Measurements from ENCODE around the gene SPDYE11. TPM values are rescaled to one million over a fixed set of nuclear protein-coding genes. Genes with fewer than 3 reads are reported as not detected.
"Not testable (repeated sequence)": the region's sequence is repeated elsewhere in the genome, so short reads cannot be mapped to it uniquely, and the experiment has no call there.

The SPDYE11 gene, protein sequence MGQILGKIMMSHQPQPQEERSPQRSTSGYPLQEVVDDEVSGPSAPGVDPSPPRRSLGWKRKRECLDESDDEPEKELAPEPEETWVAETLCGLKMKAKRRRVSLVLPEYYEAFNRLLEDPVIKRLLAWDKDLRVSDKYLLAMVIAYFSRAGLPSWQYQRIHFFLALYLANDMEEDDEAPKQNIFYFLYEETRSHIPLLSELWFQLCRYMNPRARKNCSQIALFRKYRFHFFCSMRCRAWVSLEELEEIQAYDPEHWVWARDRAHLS
- total RNA-seq, result not detected in 2 replicates

DNA sequence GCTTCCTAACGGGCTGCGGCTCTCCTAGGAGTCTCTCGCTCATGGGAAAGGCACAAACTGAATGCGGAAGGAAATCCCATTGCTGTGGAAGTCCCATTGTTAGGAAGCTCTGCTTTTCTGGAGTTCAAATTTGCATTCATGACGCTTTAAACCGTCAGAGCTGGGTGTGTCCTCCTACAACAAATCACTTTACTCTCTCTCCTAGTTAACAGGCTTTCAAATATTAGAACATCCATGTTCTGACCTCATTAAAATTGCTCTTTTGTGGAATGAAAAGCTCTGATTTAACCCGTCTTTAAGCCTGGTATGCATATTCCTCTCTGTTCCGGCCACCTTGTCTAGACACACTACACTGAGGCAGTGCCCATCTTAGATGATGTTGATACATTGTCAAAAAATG is at the start of gene SPDYE11:
SPDYE11 (minus strand) TSS at position 101 of the 400 bp plus-strand sequence. CDS start 1,800 bp downstream, outside the sequence.
- H3K4me3 ChIP-seq (ENCODE audit: low read depth, low read length); DNase-seq (ENCODE audit: low read depth): not testable (repeated sequence)

DNA sequence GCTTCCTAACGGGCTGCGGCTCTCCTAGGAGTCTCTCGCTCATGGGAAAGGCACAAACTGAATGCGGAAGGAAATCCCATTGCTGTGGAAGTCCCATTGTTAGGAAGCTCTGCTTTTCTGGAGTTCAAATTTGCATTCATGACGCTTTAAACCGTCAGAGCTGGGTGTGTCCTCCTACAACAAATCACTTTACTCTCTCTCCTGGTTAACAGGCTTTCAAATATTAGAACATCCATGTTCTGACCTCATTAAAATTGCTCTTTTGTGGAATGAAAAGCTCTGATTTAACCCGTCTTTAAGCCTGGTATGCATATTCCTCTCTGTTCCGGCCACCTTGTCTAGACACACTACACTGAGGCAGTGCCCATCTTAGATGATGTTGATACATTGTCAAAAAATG is 28.2 kb upstream of the SPDYE11 start, which contains the start of gene SPDYE9:
SPDYE9 (minus strand) TSS at position 101 of the 400 bp plus-strand sequence. CDS start 1,800 bp downstream, outside the sequence.
- not testable (repeated sequence) for H3K4me3 ChIP-seq (ENCODE audit: low read depth, low read length); DNase-seq (ENCODE audit: low read depth)

DNA sequence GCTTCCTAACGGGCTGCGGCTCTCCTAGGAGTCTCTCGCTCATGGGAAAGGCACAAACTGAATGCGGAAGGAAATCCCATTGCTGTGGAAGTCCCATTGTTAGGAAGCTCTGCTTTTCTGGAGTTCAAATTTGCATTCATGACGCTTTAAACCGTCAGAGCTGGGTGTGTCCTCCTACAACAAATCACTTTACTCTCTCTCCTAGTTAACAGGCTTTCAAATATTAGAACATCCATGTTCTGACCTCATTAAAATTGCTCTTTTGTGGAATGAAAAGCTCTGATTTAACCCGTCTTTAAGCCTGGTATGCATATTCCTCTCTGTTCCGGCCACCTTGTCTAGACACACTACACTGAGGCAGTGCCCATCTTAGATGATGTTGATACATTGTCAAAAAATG is 28.0 kb downstream of the SPDYE11 start, which contains the start of gene SPDYE8:
SPDYE8 (minus strand) TSS at position 101 of the 400 bp plus-strand sequence. CDS start 1,800 bp downstream, outside the sequence.
- DNase-seq (ENCODE audit: low read depth), result not testable (repeated sequence)

DNA sequence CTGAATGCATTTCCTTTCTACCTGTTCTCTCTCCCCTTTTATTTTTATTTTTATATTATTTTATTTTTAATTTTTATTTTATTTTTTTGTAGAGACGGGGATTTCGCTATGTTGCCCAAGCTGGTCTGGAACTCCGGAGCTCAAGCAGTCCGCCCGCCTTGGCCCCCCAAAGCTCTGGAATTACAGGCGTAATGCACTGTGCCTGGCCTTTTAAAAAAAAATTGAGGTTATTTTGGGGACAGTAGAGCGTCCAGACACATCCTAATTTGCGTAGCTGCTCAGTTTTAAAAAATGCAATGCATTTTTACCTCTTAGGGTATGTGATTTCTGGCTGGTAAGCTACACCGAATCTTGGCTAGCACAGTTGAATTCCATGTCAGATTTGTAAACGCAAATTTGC is 51.2 kb downstream of the SPDYE11 start:
- H3K4me3 ChIP-seq (ENCODE audit: low read depth, low read length), result peak overlapping the region; percentile 46
- DNase-seq (ENCODE audit: low read depth), result not testable (repeated sequence)

More for the DNA sequence above, 28.0 kb downstream of the SPDYE11 start, which contains the start of gene SPDYE8:
- H3K4me3 ChIP-seq (ENCODE audit: low read depth, low read length), result not testable (repeated sequence)

DNA sequence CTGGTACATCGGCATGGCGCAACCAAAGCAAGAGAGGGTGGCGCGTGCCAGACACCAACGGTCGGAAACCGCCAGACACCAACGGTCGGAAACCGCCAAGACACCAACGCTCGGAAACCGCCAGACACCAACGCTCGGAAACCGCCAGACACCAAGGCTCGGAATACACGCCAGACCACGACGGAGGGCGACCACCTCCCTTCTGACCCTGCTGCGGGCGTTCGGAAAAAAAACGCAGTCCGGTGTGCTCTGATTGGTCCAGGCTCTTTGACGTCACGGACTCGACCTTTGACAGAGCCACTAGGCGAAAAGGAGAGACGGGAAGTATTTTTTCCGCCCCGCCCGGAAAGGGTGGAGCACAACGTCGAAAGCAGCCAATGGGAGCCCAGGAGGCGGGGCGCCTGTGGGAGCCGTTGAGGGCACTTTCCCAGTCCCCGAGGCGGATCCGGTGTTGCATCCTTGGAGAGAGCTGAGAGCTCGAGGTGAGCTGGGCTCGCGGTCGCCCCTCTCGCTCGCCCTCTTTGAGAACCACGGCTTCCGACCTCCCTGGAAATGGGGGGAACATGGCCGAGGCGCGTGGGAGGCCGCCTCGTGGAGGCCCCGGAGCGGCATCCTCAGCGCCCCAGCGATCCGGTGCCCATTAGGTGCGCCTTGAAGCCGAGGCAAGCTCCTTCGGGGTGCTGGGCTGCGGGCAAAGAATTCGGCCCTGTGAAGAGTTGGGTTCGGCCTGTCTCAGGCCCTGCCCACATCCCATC is 51.8 kb downstream of the SPDYE11 start:
- peak overlapping the region; percentile 57 for H3K4me3 ChIP-seq (ENCODE audit: low read depth, low read length)
- DNase-seq (ENCODE audit: low read depth), result not testable (repeated sequence)

DNA sequence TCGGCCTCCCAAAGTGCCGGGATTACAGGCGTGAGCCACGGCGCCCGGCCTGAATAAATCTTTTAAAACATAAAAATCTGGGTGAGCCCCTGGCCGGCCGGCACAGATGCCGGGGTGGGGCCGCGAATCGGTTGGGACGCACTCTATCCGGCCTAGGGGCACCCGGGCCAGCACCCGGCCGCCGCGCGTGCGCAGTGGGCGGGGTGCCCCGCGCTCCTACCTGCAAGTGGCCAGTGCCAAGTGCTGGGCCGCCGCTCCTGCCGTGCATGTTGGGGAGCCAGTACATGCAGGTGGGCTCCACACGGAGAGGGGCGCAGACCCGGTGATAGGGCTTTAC is 52.4 kb downstream of the SPDYE11 start:
- DNase-seq (ENCODE audit: low read depth), result not testable (repeated sequence)
- H3K4me3 ChIP-seq (ENCODE audit: low read depth, low read length), result peak overlapping the region; percentile 57

DNA sequence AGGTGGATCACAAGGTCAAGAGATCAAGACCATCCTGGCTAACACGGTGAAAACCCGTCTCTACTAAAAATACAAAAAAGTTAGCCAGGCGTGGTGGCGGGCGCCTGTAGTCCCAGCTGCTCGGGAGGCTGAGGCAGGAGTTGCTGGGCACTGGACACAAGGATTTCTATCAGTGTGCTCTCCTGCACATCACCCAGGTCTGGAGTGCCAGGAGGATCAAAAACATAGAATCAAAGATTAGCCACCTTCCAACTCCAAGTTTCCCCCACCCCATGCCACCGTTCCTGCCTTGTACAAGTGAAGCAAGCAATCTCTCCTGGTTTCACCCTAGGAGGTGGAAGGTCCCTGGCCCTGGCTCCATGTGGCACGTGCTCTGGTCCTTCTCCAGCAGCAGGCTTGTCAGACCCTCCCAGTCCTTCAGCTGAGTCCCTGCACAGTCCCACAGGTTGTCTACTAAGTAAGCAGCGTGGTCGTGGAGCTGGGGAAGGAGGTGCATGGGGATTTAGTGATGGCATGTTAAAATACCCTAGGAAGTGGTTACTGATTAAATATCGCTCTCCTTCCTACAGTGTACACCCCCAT is 59.7 kb downstream of the SPDYE11 start:
- not testable (repeated sequence) for H3K4me3 ChIP-seq (ENCODE audit: low read depth, low read length); DNase-seq (ENCODE audit: low read depth)

Other genes with a start within 250 kb of the SPDYE11 start
- gene TYW1B, start 229.7 kb downstream of the SPDYE11 start, total RNA-seq, result 0.80 and 1.3 TPM in 2 replicates
- 6.6 and 9.8 TPM in 2 replicates for gene POM121, start 132.8 kb downstream of the SPDYE11 start, total RNA-seq
- gene TRIM74, start 88.4 kb downstream of the SPDYE11 start, total RNA-seq, result not detected in 2 replicates
- gene SPDYE8, start 28.1 kb downstream of the SPDYE11 start, total RNA-seq, result not detected in 2 replicates
- not detected in 2 replicates for gene SPDYE9, start 28.1 kb upstream of the SPDYE11 start, total RNA-seq

Measured in epithelial cell of proximal tubule (primary cell).